Suprapubic skin (tissue), 4 donors: ENCODE results near the gene UBD.

ENCODE experiments used
- CTCF ChIP-seq, 2 donors: fragments of 200-600 bp in 1 of 2; fragments of 450-650 bp in 1 of 2; sonication (generic) in 1 of 2; IDR thresholded peaks; one replicate each; pipeline ENCODE4 v1.5.1; 2016 to 2019; ENCODE audit warnings: antibody characterized with exemption in 2 of 2, mild to moderate bottlenecking in 1 of 2, moderate library complexity in 1 of 2
- EP300 ChIP-seq: sonication (generic); formaldehyde crosslinking; IDR thresholded peaks from one replicate; pipeline ENCODE4 v1.6.1; 2017; ENCODE audit warnings: antibody characterized with exemption
- POLR2A ChIP-seq, 2 donors: fragments of 450-650 bp; IDR thresholded peaks; one replicate each; pipeline ENCODE4 v1.6.1; 2017; ENCODE audit warnings: antibody characterized with exemption in 2 of 2, mild to moderate bottlenecking in 2 of 2, moderate library complexity in 2 of 2
- POLR2AphosphoS5 ChIP-seq, 3 donors: sonication (generic); formaldehyde crosslinking; IDR thresholded peaks; one replicate each; pipeline ENCODE4 v1.6.1; 2017; ENCODE audit warnings: antibody characterized with exemption in 3 of 3

GRCh38 chr6:29566856-29567255, 7.3 kb upstream of the UBD start:
- TF ChIP-seq POLR2A (IDR thresholded peaks at IDR 0.05) (no peak), POLR2AphosphoS5 (IDR thresholded peaks at IDR 0.05) (no peak), CTCF (IDR thresholded peaks at IDR 0.05) (no peak), EP300 (no peak)
